KG1 (cell line): ENCODE data around the gene CHCHD3.
"Not testable (repeated sequence)": the region's sequence is repeated elsewhere in the genome, so short reads cannot be mapped to it uniquely, and the experiment has no call there.

Source experiments
- DNase-seq: peaks from one replicate; lab custom pipeline; 2025; lab: John Stamatoyannopoulos, UW

The CHCHD3 gene

DNA sequence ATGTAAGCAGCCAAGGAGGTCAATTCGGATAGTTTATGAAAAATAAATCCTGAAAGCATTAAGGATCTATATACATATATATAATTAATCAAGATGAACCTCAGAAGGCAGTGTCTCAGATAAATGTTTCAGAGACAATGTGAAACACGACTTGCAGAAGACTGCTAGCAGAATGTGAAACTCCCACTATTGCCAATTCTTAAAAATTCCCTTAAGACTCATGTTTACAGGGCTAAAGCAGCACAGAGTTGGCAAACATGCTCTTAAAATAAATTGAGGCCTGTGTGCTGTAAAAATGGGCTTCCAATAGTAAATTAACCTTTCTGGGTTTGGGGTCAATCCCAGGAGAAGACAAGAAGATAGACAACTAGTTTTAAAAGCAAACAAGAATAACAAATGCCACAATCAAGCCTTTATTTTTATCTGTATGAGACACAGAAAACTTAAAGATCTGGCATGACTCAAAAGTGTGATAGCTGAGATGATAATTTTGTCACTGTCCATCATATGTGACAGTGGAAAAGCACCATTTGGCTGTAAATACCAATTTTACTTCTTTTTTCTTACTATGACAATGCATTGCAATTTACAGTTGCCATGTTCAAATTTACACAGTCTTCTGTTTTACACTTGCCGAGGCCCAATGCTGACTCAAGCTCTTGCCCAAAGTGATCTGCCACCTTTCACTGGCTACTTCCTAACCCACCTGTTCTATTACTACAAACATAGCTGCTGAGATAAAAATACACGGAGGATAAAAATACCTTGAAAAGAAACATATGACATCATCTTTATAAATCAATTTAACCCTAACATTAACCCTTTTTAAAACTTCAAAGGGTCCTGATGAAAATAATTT lies 78.6 kb downstream of the CHCHD3 start:
- DNase-seq = no peak

DNA sequence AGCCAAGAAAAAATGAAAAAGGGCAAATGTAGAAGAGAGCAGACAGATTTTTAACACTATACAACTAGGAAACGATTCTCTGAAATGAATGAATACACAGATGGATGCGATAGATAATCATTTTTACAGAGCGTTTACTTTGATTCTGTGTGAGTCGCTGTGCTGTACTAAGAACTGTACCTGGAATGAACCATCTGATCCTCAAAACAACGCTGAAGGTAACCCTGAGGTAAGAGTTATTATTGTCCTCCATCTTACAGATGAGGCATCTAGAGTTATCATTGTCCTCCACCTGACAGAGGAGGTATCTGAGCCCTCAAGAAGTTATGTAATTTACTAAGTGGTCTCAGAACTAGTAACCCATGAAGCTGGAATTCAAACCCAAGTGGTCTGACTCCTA lies 80.2 kb downstream of the CHCHD3 start:
- no peak for DNase-seq

DNA sequence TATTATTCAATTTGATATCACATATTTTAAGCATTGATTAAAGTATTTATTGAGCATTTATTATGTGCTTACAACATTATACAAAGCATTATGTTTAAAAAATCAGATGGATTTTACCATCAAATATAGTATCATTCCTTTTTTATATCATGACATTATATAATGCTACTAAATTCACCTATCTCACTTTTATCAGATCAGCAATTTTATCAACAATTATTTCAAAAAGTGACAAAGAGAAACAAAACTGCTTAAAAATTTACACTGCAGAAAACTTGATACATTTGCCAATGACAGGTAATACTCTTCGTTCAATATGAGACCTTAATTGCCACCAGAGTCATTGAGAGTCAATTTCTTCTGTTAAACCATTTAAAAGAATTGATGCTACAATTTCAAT lies 82.0 kb downstream of the CHCHD3 start:
- DNase-seq = no peak

DNA sequence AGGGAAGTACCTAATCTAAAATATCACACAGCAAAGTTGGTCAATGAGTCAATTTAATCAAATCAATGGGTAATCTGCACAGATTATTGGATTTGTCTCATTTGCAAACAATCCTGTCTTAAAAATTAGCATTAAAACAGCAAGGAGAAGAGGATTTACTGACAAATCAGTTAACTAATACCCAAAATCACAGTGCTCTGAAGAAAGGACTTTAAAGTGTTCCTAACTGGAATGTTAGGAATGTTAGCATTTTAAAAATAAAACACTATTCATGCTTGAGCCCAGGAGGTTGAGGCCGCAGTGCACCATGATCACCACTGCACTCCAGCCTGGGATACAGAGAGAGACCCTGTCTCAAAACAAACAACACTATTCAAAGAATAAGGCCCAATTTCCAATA lies 83.1 kb downstream of the CHCHD3 start:
- DNase-seq = no peak

DNA sequence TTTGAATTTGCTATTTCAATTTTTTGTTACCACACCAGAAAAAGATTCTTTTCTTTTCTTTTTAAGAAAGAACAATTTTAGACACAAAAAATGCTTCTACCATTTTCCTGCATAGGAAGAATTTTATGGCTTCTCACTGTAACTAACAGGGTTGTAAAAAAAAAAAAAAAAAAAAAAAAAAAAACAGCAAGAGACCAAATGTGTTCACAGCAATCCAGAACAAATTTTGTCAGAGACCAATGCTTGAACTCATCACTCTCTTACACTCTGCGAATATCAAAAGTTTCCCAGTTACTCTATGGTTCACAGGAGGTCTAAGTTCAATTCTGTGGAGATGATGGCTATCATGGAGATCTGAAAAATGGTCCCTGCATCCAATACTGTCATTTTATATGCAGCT lies 84.4 kb downstream of the CHCHD3 start:
- no peak for DNase-seq

DNA sequence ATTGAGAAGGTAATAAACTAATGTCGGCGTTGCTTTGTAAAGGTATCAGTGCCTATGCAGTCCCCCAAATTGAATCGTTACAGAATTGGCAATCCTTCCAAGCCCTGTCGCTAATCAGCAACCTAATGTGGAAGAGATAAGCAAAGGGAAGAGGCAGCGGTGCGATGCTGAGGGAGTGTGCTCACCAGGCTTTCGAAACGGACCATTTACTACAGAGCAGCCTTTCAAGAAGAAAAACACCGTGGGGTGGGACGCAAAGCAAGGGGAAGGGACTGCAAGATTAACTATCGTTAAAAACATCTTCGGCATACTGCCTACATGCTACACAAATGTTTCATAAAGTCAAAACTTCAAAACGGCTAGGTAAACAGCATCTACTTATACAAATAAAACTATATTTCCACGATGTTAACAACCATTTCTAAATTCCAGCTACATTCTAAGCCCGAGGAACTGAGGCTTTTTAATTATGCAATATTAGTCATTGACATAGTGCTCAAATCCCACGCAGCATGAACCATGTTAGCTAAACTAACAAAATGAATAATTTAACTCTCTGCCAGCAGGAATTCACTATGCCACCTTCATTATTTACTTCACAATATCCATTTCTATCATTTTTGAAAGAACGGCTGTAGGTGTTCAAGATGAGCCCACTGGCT lies 85.2 kb downstream of the CHCHD3 start:
- DNase-seq = no peak

DNA sequence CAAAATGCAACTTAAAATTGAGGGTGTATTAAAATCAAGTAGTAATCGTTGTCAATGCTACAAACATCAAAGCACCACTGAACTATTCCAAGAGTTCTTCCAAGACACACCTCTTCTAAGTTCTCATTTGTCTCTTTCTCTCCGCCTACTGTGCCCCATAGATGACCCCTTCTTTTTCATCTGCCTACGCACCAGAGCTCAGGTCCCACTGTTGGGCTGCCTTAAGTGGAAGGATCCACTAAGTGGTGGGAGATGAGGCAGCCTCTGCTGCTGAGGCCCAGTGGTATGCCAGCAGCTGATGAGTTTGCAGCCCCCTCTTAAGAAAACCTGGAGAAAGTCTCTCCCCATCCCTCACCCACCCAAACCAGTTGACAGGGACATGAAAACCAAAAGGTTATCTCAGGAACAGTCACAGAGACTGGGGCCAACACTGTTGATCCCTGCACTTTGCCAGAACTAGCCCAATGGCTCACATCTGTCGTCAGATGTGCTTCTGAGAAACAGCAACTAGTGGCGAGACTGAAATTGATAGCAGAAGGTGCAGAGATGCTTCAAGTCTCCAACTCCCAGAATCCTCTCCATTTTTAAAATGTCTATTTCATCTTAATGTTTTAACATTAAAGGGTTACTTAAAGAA lies 88.4 kb downstream of the CHCHD3 start:
- no peak for DNase-seq

DNA sequence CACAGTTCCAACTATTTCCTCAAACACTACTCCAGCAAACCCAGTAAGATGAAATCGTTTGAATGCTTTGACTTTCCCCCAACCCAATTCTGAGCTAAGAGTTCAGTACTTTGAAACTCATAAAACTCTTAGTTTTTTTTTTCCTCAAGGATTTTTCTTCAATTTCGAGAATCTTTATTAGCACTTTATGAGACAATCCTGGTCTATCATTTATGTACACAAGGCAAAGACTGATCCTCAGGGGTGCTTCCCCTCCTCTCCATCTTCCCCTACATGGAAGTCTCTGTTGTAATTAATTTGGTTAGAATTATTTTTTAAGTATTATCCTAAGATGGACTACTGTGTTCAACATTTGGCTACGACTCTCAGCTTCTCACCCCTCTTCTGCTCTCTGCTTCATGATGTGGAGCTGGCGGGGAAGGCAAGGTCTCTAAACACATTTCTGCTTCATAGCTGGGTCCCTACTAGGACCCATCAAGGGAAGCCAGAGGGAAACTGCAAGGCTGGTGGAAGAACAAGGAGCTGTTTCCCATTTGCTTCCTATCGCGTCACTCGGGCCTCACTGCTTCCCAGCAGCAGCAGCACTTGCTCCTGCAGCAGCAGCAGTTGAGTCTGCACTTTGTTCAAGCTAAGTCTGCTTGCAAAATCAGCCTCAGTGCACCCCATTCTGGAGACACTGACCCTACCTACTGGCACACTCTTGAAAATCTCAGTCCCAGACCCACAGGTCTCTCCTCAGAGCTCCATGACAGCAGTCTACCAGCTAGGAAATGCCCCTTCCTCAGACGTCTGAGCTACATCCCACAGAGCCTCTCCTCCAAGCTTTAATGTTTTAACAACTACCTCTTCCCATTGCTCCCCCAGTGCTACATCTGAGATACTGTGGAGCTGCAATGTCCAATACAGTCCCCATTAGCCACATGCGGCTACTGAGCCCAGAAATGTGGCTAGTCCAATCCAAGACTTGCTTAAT lies 90.0 kb downstream of the CHCHD3 start:
- DNase-seq = no peak

DNA sequence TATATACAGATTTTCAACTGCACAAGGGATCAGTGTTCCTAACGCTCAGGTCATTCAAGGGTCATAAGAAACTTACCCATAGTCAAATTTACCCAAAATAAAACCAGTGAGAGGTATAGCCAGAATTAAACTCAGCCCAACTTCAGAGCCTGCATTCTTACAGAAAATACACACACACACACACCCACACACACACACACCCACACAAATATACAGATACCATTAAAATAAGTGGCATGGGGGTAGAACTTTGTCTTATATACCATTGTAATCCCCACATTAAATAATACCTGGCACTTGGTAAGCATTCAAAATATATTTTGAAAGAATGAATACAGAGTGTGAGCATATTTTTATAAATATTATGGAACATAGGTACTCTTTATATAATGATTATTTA lies 93.8 kb downstream of the CHCHD3 start:
- DNase-seq = no peak

DNA sequence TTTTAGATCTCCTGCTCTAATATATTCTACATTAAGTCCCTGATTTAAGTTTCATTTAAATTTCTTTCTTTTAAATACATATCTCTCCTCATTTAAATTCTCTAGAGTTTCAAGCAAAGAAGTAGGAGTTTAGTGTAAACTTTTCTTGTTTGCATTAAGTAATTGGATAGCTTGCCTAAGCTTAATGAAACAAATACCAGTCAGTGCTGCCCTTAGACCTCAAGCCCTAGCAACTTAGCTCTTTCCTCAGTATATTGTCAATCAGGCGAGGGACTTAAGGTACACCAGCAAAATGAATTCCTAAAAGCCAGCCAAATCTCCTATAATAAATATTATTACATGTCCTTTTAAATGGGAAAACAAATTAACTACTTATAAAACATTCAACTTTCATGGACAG lies 101.5 kb downstream of the CHCHD3 start:
- DNase-seq = no peak

DNA sequence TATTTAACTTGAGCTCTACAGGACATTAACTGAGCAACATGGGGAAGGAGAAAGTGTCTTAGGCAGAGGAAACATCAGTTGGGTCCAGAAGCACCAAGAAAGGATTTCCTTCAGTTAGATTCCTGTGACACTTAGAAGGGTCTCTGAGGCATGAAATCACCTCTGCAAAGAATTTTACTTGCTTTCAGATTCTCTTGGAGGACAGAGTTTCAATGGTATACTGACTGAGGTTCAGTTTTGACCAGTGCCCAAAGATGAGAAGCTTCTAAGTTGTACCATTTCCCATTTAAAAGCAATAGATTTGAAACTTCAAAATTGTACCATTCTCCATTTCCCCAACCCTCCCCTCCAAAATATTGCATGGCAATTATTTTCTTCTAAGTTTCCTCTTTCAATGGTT lies 102.4 kb downstream of the CHCHD3 start:
- no peak for DNase-seq

DNA sequence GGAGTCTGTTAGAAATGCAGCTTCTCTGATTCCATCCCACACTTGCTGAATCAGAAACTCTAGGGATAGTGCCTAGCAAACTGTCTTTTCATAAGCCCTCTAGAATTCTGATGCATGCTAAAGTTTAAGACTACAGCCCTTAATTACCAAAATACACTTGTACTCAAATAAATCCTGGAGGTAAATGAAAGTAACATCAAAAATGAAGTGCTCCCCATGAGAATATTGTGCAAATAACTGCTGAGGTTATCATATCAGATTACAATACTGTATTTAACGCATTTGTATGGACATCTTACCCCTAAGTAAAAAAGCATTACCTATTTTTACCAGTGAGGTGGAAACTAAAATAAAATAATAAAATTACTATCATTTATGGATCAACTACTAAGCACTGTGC lies 104.7 kb downstream of the CHCHD3 start:
- DNase-seq = no peak

DNA sequence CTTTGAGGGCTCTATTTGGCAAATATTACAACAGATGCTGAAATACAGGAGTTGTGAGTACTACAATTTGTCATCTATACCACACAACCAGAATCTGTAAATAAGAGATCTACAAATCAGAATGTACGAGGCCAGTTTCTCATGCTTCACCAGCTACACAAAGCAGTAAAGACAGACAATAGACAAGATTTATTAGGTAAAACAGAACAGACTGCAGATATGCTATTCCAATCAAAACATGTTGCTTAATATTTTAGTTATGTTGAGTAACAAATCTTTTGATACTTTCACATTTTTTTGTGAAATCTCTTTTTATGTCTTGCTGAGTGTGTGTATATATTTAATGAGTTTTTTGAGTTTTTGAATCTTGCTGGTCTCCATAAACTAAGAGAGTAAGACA lies 109.1 kb downstream of the CHCHD3 start:
- no peak for DNase-seq

DNA sequence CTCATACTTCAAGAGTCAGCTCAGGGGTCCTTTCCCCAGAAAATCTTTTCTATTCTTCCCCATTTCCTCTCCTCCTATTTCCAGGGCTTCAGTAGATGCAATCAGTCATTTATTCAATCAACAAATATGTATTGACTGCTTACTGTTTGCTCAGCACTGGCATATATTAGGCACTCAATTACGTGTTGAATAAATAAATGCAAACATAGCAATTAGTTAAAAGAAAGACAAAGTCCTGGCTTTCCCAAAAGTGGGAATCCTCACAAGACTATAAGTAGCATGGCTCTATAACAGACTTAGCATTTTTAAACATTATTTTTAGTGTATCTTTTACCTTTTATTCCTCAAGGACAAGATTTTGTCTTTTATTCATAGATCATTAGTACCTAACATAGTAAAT lies 111.6 kb downstream of the CHCHD3 start:
- DNase-seq = no peak

DNA sequence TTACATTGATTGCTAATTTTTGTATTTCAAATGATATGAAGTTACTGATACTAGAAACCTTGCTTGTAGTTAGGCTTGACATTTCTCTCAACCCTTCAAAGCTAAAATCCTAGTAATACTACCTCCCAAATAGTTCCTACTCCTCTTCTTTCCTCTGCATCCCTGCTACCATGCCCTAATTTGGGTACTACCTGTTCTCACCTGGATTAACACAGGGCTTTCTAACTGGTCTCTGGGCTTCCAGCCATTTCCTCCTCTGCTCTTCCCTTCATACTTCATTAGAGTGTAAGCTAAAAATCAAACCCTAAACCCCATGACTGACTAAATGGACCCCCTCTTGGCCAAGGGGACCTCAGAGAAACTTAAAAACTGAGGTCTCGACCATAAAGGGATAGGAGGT lies 112.4 kb downstream of the CHCHD3 start:
- DNase-seq = no peak

DNA sequence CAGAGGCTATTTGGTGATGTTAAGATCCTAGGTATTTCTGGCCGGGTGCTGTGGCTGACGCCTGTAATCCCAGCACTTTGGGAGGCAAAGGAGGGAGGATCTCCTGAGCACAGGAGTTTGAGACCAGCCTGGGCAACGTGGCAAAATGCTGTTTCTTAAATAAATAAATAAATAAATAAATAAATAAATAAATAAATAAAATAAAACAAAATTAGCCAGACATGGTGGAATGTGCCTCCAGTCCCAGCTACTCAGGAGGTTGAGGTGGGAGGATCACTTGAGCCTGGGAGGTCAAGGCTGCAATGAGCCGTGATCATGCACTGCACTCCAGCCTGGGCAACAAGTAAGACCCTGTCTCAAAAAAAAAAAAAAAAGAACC lies 114.4 kb downstream of the CHCHD3 start:
- not testable (repeated sequence) for DNase-seq

DNA sequence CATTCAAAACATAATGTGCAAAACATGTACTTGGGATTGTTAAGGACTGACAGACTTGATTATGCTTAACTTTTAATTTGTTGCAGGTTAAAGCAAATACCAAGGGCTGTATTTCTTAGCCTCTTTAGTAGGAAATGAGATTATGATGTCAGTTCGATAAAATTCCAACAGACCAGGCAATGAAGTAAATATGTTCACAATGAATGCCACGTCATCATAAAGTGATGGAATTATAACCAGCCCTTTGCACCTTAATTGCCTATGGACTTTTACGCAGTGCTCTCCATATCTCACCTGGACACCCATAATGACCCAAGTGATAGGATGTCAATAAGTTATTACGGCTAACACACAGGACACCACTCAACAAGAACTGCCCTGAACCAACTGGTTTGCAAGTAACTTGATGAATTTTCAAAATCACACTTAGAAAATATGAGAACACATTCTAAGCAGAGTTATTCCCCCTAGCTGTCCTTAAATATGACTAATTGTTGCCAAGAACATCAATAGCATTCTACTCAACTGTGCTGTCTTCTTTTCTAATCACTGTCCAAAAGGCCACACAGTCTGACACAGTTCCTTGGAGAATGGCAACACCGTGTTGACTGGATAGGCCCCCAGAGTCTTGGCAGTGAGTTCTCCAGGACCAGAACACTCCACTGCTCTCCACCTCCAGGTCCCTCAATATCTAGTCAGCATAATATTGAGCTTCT lies 115.0 kb downstream of the CHCHD3 start:
- no peak for DNase-seq

DNA sequence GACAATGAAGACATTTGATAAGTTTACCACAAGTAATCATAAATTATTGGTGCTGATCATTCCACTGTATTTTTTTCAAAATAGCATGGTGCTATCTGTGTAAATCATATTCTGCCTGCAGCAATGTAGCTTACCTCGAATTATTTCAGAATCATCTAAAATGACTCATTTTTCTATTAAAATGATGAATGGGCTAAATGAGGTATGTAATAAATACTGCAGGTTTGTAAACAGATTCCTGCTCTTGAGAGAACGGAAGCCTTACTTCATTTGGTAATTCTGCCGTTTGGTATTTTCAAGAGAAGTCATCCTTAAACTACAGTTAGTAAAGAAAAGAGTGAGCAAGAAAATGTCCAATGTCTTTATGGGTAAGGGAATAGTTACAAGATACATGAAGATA lies 115.9 kb downstream of the CHCHD3 start:
- DNase-seq = no peak

DNA sequence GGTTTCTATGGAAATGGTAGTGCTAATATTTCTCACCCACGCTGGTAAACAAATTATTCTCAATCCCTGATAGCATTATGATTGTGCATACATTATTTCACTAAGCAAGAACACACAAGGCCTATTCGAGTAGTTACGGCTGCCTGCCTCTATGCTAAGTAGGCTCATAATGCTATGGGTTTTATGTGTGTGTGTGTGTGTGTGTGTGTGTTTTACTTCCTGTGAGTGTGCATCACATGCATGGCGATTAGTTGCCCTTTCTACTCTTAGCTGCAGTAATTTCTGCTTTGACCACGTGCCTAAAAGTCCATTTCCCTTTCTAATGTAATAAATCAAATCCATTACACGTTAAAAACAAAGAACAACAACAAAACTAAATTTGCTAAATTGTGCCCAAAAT lies 117.0 kb downstream of the CHCHD3 start:
- no peak for DNase-seq

DNA sequence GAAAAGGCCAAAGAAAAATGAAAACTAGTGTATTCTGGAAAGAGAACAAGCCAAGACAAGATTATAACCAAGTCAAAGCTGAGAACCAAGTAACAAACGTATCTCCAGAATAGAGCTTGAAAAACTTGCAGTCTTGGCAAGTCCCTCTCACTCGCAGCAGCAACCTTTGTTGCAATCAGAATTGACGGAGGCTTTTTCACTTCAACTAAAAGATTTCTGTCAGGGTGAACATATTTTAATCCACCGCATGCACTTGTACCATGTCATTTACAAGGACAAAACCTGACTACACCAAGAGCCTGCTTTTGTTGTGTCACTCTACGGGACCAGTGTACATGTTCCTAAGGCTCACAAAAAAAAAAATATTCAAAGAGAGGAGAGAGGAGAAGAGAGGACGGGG lies 122.0 kb downstream of the CHCHD3 start:
- no peak for DNase-seq

DNA sequence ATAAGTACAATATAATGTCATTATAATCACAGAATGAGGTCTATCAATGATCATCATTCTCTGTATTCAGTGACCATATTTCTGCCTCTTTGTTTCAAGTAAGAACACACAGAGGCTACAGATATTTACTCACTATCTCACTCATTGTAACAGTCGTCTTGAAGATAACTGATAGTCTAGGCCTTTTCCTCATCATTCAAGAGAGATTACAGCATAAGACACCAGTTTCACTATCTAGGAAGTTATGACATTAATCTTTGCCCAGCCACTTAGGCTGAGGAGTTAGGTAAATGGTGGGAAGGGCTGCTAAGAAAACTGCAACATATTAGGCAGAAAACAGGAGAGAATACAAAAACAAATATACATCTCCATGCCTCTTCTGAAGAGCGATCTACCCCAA lies 125.3 kb downstream of the CHCHD3 start:
- DNase-seq = no peak
